Measurements from ENCODE around the gene PARD3.
"Not testable (repeated sequence)": the region's sequence is repeated elsewhere in the genome, so short reads cannot be mapped to it uniquely, and the experiment has no call there.

PARD3 gene

GRCh38 chr10:34297541-34298345, 517.4 kb downstream of the PARD3 start:
- no peak for DNase-seq (ENCODE audit: low read depth)

- no peak for DNase-seq (ENCODE audit: low read depth)
Observed at GRCh38 chr10:34295142-34295548, 520.0 kb downstream of the PARD3 start.

DNA sequence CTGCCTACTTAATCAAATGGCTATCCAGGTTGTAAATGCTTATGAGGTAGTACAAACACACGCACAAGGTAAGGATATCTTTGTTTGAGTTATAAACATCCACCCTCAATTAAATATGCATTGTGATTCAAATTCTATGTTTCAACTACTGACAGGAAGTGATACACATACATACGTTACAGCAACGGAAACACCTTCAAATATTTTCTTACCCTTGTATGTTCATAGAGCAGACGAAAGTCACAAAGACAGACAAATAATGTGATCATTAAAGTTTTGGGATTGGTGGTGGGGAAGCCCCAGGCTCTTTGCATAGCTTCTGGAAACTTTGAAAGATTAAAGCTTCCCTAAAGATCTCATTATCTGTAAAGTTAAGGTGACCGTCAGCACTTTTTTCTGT, 521.0 kb downstream of the PARD3 start:
- no peak for DNase-seq (ENCODE audit: low read depth)

GRCh38 chr10:34292675-34293074, 522.4 kb downstream of the PARD3 start:
- DNase-seq (ENCODE audit: low read depth) = no peak

DNA sequence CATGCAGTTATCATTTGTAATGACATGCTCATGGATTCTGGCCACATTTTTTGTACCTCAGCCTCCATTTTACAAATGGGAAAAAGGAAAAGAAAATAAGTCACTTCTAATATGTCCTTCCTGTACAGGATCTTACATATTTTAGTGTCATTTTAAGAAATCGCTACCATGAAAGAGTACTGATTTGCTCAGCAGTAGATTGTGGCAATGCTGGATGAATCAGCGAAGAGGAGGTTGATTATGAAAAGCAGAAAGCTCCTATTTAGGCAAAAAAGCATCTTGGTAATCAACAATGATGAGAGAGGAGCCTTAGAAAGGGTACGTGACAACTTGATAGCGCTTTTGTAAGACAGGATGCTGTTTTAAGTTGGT, 522.9 kb downstream of the PARD3 start:
- DNase-seq (ENCODE audit: low read depth) = no peak

DNA sequence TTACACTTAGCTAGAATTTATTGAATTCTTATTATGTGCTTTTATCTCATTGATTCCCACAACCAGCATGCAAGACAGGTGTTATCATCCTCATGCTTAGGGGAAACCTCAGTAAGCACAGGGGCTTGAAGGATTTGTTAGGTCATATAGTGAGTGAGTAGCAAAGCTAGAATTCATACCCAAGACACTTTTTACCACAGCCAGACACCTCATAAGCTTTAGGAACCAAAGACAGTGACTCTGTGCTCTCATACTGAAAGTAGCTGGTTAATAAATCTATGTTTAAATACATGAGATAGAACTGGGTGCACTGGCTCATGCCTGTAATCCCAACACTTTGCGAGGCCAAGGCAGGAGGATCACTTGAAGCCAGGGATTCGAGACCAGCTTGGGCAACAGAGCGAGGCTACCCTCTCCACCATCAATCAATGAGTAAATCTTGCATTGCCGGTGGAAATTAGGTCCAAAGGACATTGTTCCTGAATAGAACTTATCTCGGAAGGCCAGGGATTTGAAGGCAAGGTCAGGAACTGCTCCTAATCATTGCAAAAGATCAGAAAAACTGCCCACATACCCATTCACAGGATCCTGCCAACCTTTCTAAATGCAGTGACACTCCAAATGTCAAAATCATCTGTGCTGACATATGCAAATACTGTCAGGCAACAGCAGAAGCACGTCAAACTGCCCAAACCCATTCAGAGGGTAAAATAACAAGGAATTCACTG, 523.5 kb downstream of the PARD3 start:
- no peak for DNase-seq (ENCODE audit: low read depth)

DNA sequence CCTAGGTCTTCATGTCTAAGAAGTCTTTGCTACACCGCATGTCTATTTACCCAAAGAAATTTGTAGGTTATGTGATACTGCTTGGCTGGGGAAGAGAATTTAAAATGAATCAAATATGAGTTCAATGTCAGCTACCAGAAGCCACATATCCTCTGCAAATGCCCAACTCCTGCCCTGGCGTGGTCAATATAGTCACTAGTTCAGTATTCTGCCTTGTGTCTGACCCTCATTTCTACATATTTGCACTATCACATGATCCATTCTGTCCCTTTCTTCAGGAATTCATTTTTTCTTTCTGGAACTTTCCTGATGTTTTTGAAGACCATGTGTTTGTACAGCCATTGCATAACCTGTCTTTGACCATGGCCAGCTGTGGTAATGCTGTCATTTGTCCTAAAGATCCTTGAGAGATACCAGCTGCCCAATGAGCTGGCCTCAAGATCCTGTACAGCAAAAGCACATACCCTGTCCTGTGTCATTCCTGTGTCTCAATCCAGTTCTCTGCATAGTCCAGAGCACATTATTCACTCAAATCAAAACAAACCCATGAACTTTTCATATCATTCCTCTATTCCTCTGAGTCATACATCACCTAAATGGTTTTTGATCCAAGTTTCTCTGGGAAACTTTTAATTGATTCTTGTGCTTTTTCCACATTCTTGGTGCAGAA, 524.5 kb downstream of the PARD3 start:
- DNase-seq (ENCODE audit: low read depth) = no peak

DNA sequence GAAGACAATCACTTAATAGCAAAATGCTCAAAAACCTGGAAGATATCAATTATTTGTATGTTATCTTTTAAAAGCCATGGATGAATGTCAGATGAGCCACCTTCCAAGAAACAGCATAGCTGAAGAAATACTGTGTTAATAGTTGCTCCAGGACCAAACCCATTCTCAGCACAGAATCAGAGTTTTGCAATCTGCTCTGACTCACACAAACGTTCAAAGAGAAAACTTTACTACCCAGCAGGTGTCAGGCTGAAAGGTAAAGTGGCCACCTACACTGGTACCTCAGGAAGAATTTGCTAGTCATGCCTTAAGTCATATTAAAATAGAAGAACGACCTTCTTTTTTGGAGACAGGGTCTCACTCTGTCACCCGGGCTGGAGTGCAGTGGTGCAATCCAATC, 526.5 kb downstream of the PARD3 start:
- DNase-seq (ENCODE audit: low read depth) = no peak

- no peak for DNase-seq (ENCODE audit: low read depth)
Observed at GRCh38 chr10:34286136-34286739, 528.9 kb downstream of the PARD3 start.

DNA sequence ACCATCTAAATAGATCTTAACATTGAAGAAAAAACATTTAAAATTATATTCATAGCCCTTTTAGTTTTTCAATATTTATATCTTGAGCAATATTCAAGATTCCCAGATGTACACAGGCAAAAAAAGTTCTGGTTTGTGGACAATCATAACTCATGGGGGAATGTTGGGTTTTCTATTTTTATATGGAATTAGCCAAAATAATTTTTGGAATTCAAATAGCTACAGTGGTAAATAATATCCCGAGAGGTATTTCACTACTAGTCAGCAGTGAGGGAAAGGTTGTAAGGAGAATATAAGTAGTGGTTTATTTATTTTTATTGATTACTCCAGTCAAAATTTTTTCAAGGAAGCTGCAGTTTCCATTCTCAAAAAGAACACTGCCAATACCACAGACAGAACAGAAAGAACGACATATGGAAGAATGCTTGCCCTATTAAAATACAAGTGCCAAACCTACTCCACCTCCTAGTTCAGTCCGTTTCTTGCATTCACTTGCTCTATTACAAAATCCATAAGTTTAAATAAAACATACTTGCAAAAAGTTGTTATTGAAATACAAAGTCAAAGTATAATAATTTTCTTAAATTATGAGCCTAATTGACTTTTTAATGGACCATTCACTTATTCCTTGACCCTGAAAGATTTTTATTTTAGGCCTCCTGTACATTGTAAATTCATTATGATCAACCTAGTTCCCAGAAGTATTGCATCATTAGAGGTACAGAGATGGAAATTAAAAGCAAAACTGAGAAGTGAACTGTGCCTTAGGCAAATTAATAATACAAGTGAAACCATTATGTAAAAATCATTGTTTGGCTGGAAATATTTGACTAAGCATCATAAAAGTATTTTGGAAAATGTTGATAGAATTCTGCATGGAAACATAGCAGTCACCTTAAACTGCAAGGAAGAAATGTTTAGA, 533.2 kb downstream of the PARD3 start:
- no peak for DNase-seq (ENCODE audit: low read depth)

- no peak for DNase-seq (ENCODE audit: low read depth)
Observed at GRCh38 chr10:34280599-34281374, 534.3 kb downstream of the PARD3 start.

DNA sequence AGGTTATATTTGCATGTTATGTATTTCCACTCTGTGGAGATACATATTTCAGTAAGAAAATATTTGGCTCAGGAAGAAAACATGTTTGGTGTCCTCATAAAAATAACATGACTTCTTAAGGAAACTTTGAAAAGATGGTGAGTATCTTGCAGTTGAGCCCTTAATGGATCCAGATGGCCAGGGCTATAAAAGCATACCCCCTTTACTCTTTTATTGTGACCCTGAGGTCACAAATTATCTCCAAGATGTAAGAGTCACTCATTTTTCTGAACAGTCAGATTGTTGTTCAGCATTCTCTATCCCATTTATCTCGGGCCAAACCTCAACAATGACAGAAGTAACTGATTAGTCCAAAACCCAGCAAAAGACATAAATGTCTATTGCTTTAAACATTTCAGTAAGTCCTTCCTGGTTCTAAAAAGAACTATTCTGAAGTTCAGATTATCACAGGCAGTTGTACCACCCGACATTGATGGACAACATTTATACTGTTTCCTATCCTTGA, 539.4 kb downstream of the PARD3 start:
- DNase-seq (ENCODE audit: low read depth) = no peak

DNA sequence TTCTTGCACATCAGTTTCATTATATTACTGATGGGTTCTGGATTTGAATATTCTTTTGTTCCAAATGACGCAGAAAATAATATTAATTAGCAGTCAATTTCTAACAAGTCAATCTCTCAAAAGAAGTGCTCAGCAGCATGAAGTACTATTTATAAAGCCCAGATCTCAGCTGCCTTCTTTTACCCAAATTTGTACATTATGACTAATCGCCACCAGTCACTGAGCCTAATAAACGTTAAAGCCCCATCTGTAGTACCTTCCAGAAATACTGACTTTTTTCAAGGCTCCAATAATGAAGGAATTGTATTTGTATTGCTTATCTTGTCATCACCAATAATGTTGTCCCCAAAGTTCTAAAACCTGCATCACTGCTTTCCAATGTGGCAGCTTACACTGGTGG, 540.2 kb downstream of the PARD3 start:
- DNase-seq (ENCODE audit: low read depth) = no peak

DNA sequence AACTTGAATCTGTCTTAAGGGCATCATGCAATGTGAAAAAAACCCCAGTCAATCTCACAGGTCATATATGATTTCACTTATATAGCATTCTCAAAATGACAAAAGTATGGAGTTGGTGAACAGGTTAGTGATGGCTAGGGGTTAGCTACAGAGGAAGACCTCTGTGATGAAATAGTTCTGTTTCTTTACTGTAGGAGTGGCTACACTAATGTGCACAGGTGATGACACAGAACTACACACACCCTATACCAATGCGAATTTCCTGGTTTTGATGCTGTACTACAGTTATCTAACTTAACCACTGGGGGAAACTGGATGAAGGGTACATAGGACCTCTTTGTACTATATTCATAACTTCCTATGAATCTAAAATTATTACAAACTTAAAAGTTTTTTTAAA, 541.8 kb downstream of the PARD3 start:
- DNase-seq (ENCODE audit: low read depth) = no peak

DNA sequence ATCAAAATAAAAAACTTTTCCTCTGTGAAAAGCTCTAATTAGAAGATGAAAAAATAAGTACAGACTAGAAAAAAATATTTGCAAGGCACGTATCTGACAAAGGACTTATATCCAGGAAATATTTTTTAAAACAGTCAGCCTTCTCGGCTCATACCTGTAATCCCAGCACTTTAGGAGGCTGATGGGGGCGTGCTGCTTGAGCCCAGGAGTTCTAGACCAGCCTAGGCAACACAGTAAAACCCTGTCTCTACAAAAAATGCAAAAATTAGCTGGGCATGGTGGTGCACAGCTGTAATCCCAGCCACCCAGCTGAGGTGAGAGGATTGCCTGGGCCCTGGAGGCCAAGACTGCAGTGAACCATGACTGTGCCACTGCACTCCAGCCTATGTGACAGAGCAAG, 542.8 kb downstream of the PARD3 start:
- DNase-seq (ENCODE audit: low read depth) = no peak

- not testable (repeated sequence) for DNase-seq (ENCODE audit: low read depth)
Observed at GRCh38 chr10:34268410-34268809, 546.7 kb downstream of the PARD3 start.

DNA sequence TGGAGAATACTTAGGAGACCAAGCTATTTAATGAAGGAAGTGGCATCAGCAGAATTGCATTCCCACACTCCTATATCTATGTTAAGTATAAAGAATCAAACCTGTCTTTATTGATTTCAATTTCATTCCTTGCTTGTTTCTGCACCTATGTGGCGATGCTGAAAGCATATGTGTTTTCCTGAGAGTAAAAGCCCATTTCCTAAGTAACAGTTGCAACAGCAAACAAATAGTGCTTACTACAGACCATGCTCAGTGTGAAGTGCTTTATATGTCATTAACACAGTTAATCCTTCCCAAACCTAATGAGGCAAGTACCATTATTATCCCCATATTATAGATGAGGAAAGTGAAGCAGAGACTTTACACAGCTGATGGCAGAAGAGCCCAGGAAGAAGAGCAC, 552.1 kb downstream of the PARD3 start:
- no peak for DNase-seq (ENCODE audit: low read depth)

GRCh38 chr10:34260904-34261303, 554.2 kb downstream of the PARD3 start:
- no peak for DNase-seq (ENCODE audit: low read depth)

DNA sequence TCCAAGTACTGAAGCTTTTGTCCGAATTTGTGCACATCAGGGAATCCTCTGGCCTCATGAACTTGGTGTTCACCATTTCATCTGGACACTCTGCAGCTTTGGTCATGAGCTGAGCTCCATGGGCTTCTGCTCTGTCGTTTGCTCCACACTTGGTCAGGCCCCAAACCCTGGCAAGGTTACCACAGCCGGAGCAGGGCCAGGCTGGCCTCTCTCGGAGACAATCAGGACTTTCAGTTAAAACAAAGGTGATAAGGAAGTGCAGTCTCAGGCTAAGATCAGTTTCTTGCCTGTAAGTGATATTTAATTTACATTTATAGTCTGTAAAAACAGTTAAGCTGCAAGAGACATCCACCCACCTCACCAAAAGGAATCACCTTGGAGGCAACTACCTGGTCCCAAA, 558.9 kb downstream of the PARD3 start:
- DNase-seq (ENCODE audit: low read depth) = no peak

- DNase-seq (ENCODE audit: low read depth) = no peak
Observed at GRCh38 chr10:34255035-34255434, 560.1 kb downstream of the PARD3 start.

GRCh38 chr10:34254596-34254995, 560.5 kb downstream of the PARD3 start:
- DNase-seq (ENCODE audit: low read depth) = peak; percentile 1

All from activated T-cell treated with anti-CD3 and anti-CD28 coated beads for 48 hours (primary cell).